Fibroblast of villous mesenchyme (primary cell): ENCODE measurements around the gene MOGAT1. TPM values are rescaled to one million over a fixed set of nuclear protein-coding genes. Genes with fewer than 3 reads are reported as not detected.
A peak's percentile ranks its signal among the peaks of the same experiment; 100 is the strongest.

ENCODE experiments used
- DNase-seq: peaks from one replicate; pipeline ENCODE4 v3.0.0-alpha.2; 2010; ENCODE audit warnings: low read depth
- H3K4me3 ChIP-seq: 2 replicates; pipeline ENCODE4 v1.5.1; 2011; ENCODE audit warnings: low read depth, mild to moderate bottlenecking, low read length
- total RNA-seq: library from RNA; depleted of rRNA; stranded (reverse); fragments of >200 nt; gene quantifications from 2 replicates; pipeline ENCODE4 v1.2.3, GENCODE V29; 2012
- TF ChIP-seq, protein P1 (sequence below): IDR thresholded peaks from 2 replicates; pipeline ENCODE4 v1.5.1; 2012; ENCODE audit warnings: low read depth, mild to moderate bottlenecking, low read length; ENCODE audit not compliant: insufficient read depth

The MOGAT1 gene
- total RNA-seq, 1 donor = not detected

DNA sequence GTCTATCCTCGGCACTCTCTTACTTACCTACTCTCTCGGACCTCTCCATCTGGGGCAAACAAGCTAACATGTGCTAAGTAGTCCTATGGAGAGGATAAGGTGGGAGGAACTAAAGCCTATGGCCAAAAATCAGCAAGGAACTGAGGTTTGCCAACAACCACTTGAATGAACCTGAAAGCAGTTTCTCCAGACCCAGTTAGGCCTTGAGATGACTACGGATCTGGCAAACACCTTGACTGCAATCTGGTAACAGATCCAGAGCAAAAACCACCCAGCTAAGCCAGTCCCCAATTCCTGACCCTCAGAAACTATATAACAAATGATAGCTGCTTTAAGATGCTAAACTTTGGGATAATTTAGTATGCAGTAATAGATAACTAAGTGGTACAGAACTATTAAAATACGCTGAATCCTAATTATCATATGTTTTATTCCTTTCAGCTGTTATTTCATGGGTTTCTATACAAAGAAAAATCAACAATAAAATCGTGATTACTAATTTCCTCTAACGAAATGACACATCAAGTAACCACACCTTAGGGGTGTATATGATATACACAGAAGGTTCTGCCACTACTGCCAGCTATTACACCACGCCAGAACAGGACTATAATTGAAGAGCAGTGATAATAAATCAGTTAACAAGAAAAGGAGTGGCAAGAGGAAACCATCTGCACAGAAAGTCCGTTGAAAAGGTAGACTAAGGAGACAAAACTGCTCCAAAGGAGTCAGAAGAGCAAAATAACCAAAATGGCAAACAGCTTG, 18.8 kb upstream of the MOGAT1 start:
- no peak overlapping the region for H3K4me3 ChIP-seq
- DNase-seq = no peak
- TF ChIP-seq, protein P1, sequence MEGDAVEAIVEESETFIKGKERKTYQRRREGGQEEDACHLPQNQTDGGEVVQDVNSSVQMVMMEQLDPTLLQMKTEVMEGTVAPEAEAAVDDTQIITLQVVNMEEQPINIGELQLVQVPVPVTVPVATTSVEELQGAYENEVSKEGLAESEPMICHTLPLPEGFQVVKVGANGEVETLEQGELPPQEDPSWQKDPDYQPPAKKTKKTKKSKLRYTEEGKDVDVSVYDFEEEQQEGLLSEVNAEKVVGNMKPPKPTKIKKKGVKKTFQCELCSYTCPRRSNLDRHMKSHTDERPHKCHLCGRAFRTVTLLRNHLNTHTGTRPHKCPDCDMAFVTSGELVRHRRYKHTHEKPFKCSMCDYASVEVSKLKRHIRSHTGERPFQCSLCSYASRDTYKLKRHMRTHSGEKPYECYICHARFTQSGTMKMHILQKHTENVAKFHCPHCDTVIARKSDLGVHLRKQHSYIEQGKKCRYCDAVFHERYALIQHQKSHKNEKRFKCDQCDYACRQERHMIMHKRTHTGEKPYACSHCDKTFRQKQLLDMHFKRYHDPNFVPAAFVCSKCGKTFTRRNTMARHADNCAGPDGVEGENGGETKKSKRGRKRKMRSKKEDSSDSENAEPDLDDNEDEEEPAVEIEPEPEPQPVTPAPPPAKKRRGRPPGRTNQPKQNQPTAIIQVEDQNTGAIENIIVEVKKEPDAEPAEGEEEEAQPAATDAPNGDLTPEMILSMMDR = no peak

DNA sequence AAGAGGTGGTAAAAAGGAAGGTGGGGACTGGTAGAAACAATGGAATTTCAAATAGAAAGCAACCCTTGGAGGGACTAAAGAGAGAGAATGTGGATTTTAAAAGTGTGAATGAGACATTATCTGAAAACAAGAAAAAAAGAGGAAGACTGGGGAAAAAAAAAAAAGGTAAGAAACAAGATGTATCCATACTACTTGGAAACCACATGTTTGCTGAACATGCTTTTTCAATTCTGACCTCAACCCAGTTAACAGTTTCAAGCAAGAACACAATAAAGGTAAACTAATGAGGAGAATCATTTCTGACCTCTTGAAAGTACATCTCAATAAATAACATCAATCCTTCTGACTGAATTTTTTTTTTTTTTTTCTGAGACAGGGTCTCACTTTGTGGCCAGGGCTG, 18.2 kb upstream of the MOGAT1 start:
- H3K4me3 ChIP-seq = no peak overlapping the region
- DNase-seq = no peak
- TF ChIP-seq, protein P1 = no peak

DNA sequence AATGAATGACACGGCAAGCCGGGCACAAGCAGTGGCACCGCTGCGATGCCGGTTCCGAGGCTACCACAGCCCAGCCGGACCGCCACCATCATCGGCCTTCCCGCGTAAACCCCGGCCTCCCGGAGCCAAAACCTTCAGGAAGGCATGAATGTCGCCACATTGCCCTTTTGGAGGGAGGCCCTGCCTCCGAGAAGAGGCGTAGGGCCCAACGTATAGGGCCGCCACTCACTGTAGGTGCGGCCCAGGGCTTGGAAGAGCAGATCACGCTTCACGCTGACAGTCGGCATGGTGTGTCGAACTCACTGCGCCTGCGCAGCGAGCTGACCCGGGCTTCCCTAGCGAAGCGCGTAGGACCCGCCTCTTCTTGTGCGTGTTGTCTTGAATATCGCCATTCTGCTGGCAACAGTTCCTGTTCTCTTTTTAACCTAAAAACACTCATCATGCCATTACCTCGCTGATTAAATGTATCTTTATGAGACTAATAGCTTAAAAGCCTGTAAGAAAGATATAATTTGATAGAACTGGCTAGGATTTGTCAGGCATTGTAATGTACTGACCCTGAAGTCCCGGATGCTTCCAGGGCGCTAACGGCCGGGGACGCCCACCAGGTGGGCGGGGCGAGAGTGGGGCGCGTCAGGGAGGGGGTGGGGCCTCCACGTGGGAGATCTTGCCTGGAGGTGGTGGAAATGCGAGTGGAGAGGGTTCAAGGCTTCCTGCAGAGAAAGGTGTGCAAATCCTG, 15.5 kb upstream of the MOGAT1 start, which contains the start of gene FARSB:
FARSB (minus strand) TSS at position 306 of the 739 bp plus-strand sequence; CDS start at position 287, 19 bp downstream.
- TF ChIP-seq, protein P1 = no peak
- DNase-seq = peak; percentile 97
- peak within 1 kb of the TSS; percentile 99 for H3K4me3 ChIP-seq

DNA sequence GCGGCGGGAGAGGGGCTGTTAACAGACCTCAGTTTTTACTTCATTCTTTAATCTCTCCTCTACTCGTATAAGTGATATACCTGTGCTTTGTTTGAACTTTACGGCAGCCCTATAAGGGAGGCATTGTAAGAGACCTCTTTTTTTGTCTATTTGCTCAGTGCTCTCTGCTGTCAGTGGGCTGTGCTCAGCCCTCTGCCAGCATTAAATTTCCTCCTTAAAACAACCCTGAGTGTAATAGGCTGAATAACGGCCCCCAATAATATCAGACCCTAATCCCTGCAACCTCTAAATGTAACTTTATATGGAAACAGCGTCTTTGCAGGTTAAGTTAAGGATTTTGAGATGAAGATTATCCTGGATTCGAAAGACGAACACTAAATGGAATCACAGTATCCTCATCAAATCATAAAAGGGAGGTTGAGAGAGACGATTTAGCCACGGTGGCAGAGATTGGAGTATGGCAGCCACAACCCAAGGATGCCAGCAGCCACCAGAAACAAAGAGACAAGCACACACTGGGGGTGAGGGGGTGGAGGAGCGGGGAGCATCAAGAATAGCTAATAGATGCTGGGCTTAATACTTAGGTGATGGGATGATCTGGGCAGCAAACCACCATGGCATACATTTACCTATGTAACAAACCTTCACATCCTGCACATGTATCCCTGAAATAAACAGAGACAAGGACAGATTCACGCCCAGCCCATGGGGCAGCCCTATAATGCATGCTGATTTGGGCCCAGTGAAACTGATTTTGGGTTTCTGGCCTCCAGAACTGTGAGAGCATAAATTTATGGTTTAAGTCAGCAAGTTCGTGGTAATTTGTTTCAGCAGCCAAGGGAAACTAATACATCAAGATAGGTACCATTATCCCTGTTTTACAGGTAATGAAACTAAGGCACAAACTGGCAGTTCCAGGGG, 14.7 kb upstream of the MOGAT1 start:
- TF ChIP-seq, protein P1 = no peak
- no peak for DNase-seq
- peak overlapping the region; percentile 99 for H3K4me3 ChIP-seq

DNA sequence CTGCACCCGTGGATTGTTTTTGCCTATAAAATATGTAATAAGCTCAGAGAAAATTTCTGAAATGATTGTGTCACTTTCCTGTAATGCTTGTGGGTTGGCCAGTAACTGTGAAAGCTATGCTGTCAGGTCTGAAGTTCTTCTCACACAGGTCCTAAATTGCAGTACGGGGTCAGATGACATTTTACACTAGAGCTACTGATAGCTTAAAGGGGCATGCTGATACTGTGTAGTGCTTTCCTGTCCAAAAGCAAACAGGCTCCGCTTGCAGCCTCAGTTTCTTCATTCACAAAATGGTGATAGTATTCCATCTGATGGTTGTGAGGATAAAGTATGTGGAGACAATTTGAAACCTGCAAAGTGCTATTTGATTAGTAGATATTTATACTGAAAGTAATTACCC, 8.0 kb upstream of the MOGAT1 start:
- no peak overlapping the region for H3K4me3 ChIP-seq
- TF ChIP-seq, protein P1 = no peak
- DNase-seq = no peak

DNA sequence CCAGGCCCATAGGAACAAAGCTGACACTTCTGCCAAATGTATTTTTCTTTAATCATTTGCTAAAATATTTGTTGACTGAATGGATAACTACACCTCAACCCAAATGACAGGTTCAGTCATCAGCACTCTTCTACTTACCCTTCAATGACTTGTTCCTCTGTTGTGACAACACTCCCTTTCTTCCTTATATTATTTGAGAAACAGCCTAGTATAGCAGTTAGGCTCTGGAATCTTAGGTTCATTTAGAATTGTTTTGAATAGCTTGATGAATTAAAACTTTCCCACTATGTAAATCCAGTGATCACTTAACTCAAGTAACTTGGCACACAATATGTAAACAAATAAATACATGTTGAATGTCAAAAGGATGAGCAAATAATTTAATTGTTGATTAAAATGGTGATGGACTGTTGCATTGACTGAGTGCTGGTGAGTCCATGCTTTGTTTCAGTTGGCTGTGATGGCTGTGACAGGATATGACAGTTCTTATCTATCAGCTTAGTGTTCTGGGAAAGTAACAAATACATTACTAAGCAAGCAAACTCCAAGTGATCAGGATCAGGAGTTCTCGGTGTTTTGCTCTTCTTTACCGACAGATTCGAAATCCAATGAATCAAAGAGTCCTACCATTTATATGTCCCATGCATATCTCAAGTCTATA, 2.8 kb upstream of the MOGAT1 start:
- TF ChIP-seq, protein P1 = no peak
- H3K4me3 ChIP-seq = no peak overlapping the region
- no peak for DNase-seq
